IPS-15b (cell line): ENCODE results near the gene GCSAM.

Experiments
- H3K27me3 ChIP-seq: one replicate; pipeline ENCODE4 v1.6.1; 2013; ENCODE audit warnings: low read length; ENCODE audit not compliant: control insufficient read depth, insufficient read depth
- H3K36me3 ChIP-seq: one replicate; pipeline ENCODE4 v1.6.1; 2013; ENCODE audit warnings: low read length; ENCODE audit not compliant: control insufficient read depth, insufficient read depth
- H3K4me1 ChIP-seq: one replicate; pipeline ENCODE4 v1.6.1; 2013; ENCODE audit warnings: mild to moderate bottlenecking, low read length; ENCODE audit not compliant: control insufficient read depth, insufficient read depth
- H3K4me3 ChIP-seq: one replicate; pipeline ENCODE4 v1.5.1; 2013; ENCODE audit warnings: low read depth, low read length
- H3K9ac ChIP-seq: one replicate; pipeline ENCODE4 v1.6.1; 2013; ENCODE audit warnings: low read depth, mild to moderate bottlenecking, low read length
- H3K9me3 ChIP-seq: one replicate; pipeline ENCODE4 v1.6.1; 2013; ENCODE audit warnings: mild to moderate bottlenecking, low read length; ENCODE audit not compliant: control insufficient read depth, insufficient read depth

Gene GCSAM

GRCh38 chr3:112132975-112133448 is at the start of gene GCSAM:
GCSAM (minus strand) TSS chr3:112133248; CDS start chr3:112133120, 128 bp downstream.
- Histone ChIP-seq H3K9me3 (no peaks in the 10 kb centered on the region), H3K36me3 (no peaks in the 10 kb centered on the region), H3K4me3 (no peak within 1 kb of the TSS), H3K9ac (no peak within 1 kb of the TSS), H3K4me1 (peaks cover 27% of the 10 kb centered on the region), H3K27me3 (no peaks in the 10 kb centered on the region)

GRCh38 chr3:112175646-112176045 is 42.6 kb upstream of the GCSAM start:
- no peaks in the 10 kb centered on the region for H3K4me1 ChIP-seq
- no peak overlapping the region for H3K4me3 ChIP-seq
- no peaks in the 10 kb centered on the region for H3K9me3 ChIP-seq

GRCh38 chr3:112175037-112175436 is 42.0 kb upstream of the GCSAM start:
- H3K36me3 ChIP-seq: no peaks in the 10 kb centered on the region
- H3K9me3 ChIP-seq: no peaks in the 10 kb centered on the region
- H3K4me1 ChIP-seq: no peaks in the 10 kb centered on the region
- no peak overlapping the region for H3K9ac ChIP-seq
- no peaks in the 10 kb centered on the region for H3K27me3 ChIP-seq
- H3K4me3 ChIP-seq: no peak overlapping the region

More at GRCh38 chr3:112175646-112176045, 42.6 kb upstream of the GCSAM start:
- Histone ChIP-seq H3K9ac (no peak overlapping the region), H3K36me3 (no peaks in the 10 kb centered on the region), H3K27me3 (no peaks in the 10 kb centered on the region)

- Histone ChIP-seq H3K4me3 (no peak overlapping the region), H3K9ac (no peak overlapping the region), H3K4me1 (no peaks in the 10 kb centered on the region), H3K36me3 (no peaks in the 10 kb centered on the region), H3K27me3 (no peaks in the 10 kb centered on the region), H3K9me3 (peaks cover 3% of the 10 kb centered on the region)
Measured at GRCh38 chr3:112171144-112171543, 38.1 kb upstream of the GCSAM start.

- H3K36me3 ChIP-seq: no peaks in the 10 kb centered on the region
- H3K9me3 ChIP-seq: peaks cover 3% of the 10 kb centered on the region
- no peaks in the 10 kb centered on the region for H3K27me3 ChIP-seq
- H3K4me3 ChIP-seq: no peak overlapping the region
- H3K9ac ChIP-seq: no peak overlapping the region
- H3K4me1 ChIP-seq: no peaks in the 10 kb centered on the region
Measured at GRCh38 chr3:112170046-112170445, 37.0 kb upstream of the GCSAM start.

GRCh38 chr3:112167758-112168157 is 34.7 kb upstream of the GCSAM start:
- Histone ChIP-seq H3K4me3 (no peak overlapping the region), H3K9me3 (peaks cover 3% of the 10 kb centered on the region), H3K4me1 (no peaks in the 10 kb centered on the region), H3K27me3 (no peaks in the 10 kb centered on the region), H3K9ac (no peak overlapping the region), H3K36me3 (no peaks in the 10 kb centered on the region)

- Histone ChIP-seq H3K4me1 (no peaks in the 10 kb centered on the region), H3K4me3 (no peak overlapping the region), H3K36me3 (no peaks in the 10 kb centered on the region), H3K9ac (no peak overlapping the region), H3K9me3 (peaks cover 9% of the 10 kb centered on the region), H3K27me3 (no peaks in the 10 kb centered on the region)
Measured at GRCh38 chr3:112149136-112149535, 16.1 kb upstream of the GCSAM start.

GRCh38 chr3:112143689-112144088 is 10.6 kb upstream of the GCSAM start:
- Histone ChIP-seq H3K36me3 (no peaks in the 10 kb centered on the region), H3K27me3 (no peaks in the 10 kb centered on the region), H3K9me3 (peaks cover 2% of the 10 kb centered on the region), H3K4me3 (no peak overlapping the region), H3K4me1 (no peaks in the 10 kb centered on the region), H3K9ac (no peak overlapping the region)

GRCh38 chr3:112143251-112143650 is 10.2 kb upstream of the GCSAM start:
- no peak overlapping the region for H3K9ac ChIP-seq
- no peaks in the 10 kb centered on the region for H3K27me3 ChIP-seq
- H3K36me3 ChIP-seq: no peaks in the 10 kb centered on the region
- no peak overlapping the region for H3K4me3 ChIP-seq
- H3K9me3 ChIP-seq: no peaks in the 10 kb centered on the region
- H3K4me1 ChIP-seq: peaks cover under 1% of the 10 kb centered on the region

- no peak overlapping the region for H3K9ac ChIP-seq
Measured at GRCh38 chr3:112141293-112141692, 8.2 kb upstream of the GCSAM start.

GRCh38 chr3:112140584-112140983 is 7.5 kb upstream of the GCSAM start:
- Histone ChIP-seq H3K36me3 (no peaks in the 10 kb centered on the region), H3K9ac (no peak overlapping the region), H3K9me3 (no peaks in the 10 kb centered on the region), H3K27me3 (no peaks in the 10 kb centered on the region), H3K4me1 (peaks cover 19% of the 10 kb centered on the region), H3K4me3 (no peak overlapping the region)

More at GRCh38 chr3:112141293-112141692, 8.2 kb upstream of the GCSAM start:
- no peak overlapping the region for H3K4me3 ChIP-seq
- H3K27me3 ChIP-seq: no peaks in the 10 kb centered on the region
- H3K36me3 ChIP-seq: no peaks in the 10 kb centered on the region
- H3K4me1 ChIP-seq: peaks cover 15% of the 10 kb centered on the region
- H3K9me3 ChIP-seq: no peaks in the 10 kb centered on the region

- no peak overlapping the region for H3K4me3 ChIP-seq
- no peaks in the 10 kb centered on the region for H3K9me3 ChIP-seq
- H3K9ac ChIP-seq: no peak overlapping the region
- H3K4me1 ChIP-seq: peaks cover 19% of the 10 kb centered on the region
- no peaks in the 10 kb centered on the region for H3K27me3 ChIP-seq
- H3K36me3 ChIP-seq: no peaks in the 10 kb centered on the region
Measured at GRCh38 chr3:112138219-112138969, 5.3 kb upstream of the GCSAM start.
